Activated CD4-positive, CD25-positive, alpha-beta regulatory T cell treated with anti-CD3 and anti-CD28 coated beads, Interleukin-2, amount 50 U/mL, for 72 hours (primary cell): Measurements from ENCODE around the gene DNAL4.

ENCODE experiments used
- DNase-seq: peaks from one replicate; pipeline ENCODE4 v3.0.0; 2021

Gene DNAL4

GRCh38 chr22:38784035-38784434 lies 9.9 kb downstream of the DNAL4 start:
- no peak for DNase-seq

GRCh38 chr22:38783095-38783615 lies 10.8 kb downstream of the DNAL4 start:
- no peak for DNase-seq

DNA sequence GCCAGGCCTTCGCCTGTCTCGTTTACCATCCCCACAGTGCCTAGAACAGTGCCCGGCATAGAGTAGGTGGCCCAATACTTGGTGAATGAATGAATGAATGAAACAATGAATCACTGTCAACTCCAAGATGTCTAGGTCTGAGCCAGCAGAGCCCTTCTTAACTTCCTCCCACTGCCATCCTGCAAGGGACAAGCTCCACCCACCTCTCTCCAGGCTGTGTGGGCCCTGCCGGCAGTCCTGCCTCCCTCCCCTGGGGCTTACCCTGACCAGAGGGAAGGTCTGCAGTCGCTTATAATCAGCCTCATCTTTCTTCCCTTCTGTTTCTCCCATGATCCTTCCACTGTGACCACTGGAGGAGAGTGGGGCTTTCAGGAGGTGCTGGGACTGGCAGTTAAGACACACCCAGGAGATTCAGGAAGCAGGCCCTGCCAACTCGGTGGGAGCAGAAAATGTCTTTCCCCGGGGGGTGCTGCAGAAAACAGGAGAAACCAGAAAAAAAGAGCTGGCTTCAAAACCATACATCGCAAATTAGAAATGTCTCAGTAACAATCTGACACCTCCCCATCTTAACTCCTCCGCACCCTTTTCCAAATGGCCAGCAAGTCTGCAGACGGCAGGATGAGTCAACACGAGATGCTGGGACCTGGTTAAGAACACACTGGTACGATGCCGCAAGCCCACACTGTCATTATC lies 11.4 kb downstream of the DNAL4 start:
- no peak for DNase-seq

- no peak for DNase-seq
These were observed 12.9 kb downstream of the DNAL4 start for GRCh38 chr22:38781033-38781432.

DNA sequence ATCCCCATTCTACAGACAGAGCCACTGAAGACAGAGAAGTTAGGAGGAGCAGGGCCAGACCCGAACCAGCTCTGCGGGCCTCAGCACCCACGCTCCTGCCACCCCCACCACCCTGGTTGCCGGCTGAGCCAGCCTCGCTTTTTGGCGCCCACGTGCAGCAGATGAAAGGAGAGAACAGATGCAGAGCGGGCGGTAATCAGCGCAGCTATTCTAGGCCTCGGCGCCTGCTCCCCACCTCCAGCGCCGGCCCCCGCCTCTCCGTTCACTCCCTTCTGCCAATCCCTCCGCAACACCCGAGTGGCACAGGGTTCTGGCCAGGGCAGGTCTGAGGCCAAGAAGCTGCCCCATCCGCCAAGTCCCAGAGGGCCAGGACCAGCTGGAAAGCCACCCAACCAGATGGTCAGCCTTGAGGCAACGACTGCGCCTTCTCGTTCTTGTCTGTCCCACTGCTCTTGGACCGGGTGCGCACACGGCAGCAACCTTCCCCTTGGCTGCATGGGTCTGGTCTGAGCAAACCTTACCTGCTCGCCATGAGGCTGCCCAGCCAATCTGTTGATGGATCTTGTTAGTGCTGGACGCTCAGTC lies 16.8 kb downstream of the DNAL4 start:
- no peak for DNase-seq

- no peak for DNase-seq
These were observed 17.9 kb downstream of the DNAL4 start for GRCh38 chr22:38776086-38776485.

DNA sequence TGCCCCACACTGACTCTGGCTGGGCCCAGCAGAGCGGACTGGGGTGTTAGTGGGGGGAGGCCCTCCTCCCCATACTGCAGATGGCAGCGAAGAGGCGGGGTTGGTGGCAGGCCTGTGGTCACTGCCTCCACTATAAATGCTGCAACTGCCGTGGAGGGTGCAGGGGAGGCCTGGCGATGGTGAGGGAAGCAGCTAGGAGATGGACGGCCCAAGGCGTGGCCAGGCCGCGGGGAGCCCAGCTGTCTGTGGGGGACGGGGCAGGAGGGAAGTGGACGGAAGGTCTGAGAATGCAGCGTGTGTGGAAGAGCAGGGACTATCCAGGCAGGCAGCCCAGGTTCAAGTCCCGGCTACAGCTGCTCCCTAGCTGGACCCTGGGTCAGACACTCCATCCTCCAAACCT lies 18.3 kb downstream of the DNAL4 start:
- DNase-seq = no peak

DNA sequence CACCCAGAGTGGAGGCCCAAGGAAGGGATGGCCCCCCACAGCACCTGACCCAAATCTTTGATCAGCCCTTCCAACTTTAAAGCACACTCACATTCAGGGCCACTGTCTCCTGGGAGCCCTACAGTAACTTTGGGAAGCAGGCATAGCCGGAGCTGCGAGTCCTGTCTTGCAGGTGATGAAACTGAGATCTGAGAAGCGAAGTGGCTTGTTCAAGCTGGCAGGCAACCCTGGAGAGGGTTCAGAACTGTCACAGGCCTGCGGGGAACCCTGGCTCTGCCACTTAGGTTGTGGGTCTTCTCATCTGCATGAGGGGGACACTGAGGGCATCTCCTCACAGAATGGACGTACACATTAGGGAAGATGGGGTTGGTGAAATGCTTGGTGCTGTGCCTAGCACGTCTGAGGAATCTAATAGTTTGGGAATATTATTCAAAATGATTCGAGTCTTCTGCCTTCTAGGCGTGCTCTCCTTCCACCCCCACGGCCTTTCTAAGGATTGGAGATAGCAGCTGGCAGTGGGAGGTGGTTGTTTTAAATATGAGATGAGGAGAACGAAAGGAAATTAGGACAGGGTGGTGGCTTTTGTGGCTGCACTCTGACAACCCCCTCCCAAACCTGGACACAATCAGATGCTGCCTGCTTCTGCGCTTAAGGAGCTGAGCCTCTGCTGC lies 19.3 kb downstream of the DNAL4 start:
- DNase-seq = no peak

DNA sequence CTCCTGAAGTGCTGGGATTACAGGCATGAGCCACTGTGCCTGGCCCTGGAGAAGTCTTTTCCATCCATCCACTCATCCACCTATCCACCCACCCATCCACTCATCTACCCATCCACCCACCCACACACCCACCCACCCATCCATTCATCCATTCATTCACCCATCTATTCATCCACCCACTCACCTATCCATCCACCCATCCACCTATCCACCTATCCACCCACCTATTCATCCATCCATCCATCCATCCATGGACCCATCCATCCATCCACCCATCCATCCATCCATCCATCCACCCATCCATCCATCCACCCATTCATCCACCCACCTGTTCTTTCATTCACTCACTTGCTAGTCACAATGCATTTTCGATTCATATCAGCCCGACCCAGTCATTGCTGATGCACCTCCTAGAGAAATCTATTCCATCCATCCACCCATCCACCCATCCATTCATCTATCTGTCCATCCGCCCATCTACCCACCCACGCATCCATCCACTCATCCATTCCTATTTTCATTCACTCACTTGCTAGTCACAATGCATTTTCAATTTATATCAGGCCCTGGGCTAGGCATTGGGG lies 20.5 kb downstream of the DNAL4 start:
- no peak for DNase-seq

DNA sequence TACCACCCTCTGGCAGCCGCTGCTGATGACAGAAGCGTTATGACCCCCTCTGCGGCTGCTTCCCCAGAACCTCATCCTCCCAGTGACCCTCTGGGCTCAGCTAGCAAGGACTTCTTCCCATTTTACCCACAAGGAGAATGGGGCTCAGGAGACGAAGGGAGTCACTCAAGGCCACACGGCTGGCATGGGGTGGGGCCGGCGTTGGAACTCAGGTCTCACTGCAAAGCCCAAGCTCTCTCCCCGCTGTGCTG lies 21.4 kb downstream of the DNAL4 start:
- no peak for DNase-seq

- no peak for DNase-seq
These were observed 23.5 kb downstream of the DNAL4 start for GRCh38 chr22:38770257-38770949.

DNA sequence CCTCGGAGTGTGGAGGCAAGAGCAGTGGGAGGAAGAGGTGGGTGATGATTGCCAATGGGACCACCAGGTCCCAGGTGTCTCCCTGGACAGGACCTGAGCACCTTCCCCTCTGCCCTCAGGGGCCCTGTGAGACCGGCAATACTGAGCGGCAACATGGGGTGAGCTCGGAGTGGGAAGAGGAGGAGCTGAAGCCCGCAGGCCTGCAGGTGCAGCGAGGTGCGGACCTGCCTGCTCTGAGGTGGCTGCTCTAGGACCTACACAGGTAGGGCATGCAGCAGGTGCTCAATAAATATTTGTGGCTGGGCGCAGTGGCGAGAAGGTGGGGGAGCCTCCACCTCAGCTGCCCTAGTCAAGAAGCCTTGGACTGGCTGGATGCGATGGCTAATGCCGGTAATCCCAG lies 25.9 kb downstream of the DNAL4 start:
- no peak for DNase-seq

DNA sequence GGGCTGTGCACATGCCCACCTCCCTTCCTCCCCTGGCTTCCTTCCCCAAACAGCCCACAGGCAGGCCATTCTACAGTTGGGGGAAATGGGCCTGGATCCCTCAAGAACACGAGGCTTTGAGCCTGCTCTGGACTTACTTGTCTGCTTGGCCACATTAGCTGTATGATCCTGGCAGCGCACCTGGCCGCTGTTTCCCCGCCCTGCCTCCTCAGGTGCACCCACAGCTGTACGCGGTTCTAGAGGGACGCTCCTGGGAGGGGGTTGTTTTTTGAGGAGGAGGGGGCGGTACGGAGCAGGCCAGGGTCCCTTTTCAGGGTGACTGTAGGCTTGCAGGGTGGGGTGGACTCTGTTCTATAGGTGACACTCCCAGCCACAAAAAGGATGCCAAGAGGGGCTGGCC lies 26.6 kb downstream of the DNAL4 start:
- no peak for DNase-seq

GRCh38 chr22:38766076-38766777 lies 27.7 kb downstream of the DNAL4 start:
- no peak for DNase-seq

DNA sequence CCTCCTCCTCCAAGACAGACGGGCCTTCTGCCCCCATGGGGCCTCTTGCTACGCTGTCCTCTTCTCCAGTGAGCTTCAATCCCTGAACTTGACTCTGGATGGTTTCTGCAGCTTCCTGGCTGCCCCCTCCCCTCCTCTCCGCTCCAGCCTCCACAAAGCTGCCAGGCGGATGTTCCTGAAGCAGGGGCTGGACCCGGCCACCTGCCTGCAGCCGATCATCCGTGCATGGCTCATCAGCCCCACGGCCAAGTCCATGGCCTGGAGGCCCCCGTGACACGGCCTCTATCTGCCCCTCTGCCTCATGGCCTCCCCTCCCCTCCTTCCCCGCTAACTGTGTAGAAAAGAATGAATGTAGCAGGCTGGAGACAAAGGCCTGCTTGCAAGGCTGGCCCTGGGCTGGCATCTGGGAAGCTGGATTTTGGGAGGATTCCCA lies 31.4 kb downstream of the DNAL4 start:
- no peak for DNase-seq

DNA sequence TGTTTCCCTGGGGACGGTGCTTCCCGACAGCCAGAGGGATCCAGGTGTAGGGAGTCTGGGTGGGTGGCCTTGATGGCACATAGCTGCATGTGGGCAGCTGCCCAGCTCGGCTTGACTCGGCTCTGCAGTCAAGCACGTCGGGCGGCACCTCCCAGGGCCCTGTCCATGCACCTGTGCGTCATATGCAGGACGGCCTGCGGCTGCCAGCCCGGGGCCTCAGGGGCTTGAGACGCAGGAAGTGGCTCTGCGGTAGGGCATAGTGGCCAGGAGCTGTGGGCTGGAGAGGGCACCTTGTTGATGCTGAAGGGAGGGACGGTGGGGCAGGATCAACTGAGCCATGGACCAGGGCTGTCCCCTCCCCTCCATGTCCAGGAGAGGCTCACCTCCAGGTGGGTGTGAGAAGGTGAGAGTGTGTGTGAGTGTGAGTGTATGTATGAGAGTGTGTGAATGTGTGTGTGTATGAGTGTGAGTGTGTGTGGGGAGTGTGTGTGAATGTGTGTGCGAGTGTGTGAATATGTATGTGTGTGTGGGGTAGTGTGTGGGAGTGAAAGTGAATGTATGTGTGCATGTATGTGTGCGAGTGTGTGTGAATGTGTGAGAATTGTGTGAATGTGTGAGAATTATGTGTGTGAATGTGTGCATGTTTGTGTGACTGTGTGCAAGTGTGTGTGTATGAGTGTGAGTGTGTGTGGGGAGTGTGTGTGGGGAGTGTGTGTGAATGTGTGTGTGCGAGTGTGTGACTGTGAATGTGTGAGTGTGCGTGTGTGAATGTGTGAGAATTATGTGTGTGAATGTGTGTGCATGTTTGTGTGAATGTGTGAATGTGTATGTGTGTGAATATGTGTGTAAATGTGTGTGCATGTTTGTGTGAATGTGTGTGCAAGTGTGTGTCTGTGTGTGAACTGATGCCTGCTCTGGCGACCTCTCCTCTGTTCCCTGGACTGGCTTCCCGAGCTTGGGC lies 32.5 kb downstream of the DNAL4 start:
- no peak for DNase-seq

- no peak for DNase-seq
These were observed 33.3 kb downstream of the DNAL4 start for GRCh38 chr22:38760477-38761201.

DNA sequence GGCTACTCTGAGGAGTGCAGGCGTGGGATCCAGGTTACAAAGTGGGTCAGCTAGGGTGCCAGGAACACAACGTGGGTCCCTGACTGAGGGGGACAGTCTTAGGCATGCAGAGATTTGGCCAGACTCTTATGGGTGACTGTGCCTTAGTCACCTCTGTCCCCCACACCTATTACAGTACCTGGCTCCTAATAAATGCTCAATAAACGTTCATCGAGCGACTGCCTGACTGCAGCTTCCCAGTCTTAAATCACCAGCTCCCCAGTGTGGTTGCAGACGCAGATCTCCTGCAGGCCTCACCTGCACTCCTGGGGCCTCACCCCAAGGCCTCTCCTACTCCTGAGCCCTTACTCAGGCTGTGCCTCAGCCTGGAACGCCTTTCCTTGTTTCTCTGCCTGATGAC lies 34.9 kb downstream of the DNAL4 start:
- DNase-seq = no peak

GRCh38 chr22:38758276-38758945 lies 35.5 kb downstream of the DNAL4 start:
- peak; percentile 61 for DNase-seq

DNA sequence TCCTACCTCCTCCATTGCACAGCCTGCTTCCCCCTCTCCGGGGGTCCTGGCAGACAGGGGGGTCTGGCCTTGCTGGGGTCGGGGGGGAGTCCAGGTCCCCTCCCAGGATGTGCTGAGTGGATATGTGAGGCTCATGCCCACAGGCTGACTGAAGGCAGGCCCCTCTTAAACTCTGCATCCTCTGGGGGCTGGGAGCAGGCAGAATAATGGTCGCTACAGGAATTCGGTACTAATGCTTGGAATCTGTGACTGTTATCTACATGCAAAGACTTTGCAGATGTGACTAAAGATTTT lies 36.5 kb downstream of the DNAL4 start:
- no peak for DNase-seq
